ENCODE results near the gene ATP9A.

The ATP9A gene

GRCh38 chr20:51667002-51667408, 101.2 kb downstream of the ATP9A start (continued):
- TF ChIP-seq ZNF26 (tag by site-specific recombination; IDR thresholded peaks at IDR 0.05) (no peak), ZSCAN30 (tag by site-specific recombination; IDR thresholded peaks at IDR 0.05) (no peak), IKZF3 (tag by site-specific recombination; IDR thresholded peaks at IDR 0.05) (no peak), ZNF366 (tag by site-specific recombination; conservative IDR thresholded peaks at IDR 0.05) (no peak), ZNF24 (tag by site-specific recombination; IDR thresholded peaks at IDR 0.05) (no peak), MZF1 (tag by site-specific recombination; IDR thresholded peaks at IDR 0.05; ENCODE audit: borderline replicate concordance) (no peak), SP7 (tag by site-specific recombination; IDR thresholded peaks at IDR 0.05) (peak; percentile 54; the same call in 1 of the 2 replicates), ZNF701 (tag by site-specific recombination; IDR thresholded peaks at IDR 0.05) (no peak), ZNF202 (tag by site-specific recombination; IDR thresholded peaks at IDR 0.05; ENCODE audit: borderline replicate concordance) (no peak), ZBTB17 (tag by site-specific recombination; IDR thresholded peaks at IDR 0.05) (no peak), ZFP41 (tag by site-specific recombination; IDR thresholded peaks at IDR 0.05; ENCODE audit: borderline replicate concordance) (no peak), ZNF121 (tag by site-specific recombination; IDR thresholded peaks at IDR 0.05) (no peak), ZNF426 (tag by site-specific recombination; IDR thresholded peaks at IDR 0.05) (no peak), PRDM1 (tag by site-specific recombination; IDR thresholded peaks at IDR 0.05) (no peak), GFI1B (tag by site-specific recombination; IDR thresholded peaks at IDR 0.05) (no peak), PATZ1 (tag by site-specific recombination; IDR thresholded peaks at IDR 0.05) (no peak), ZFP69B (tag by site-specific recombination; IDR thresholded peaks at IDR 0.05) (no peak), ZNF398 (tag by site-specific recombination; IDR thresholded peaks at IDR 0.05) (no peak), KLF1 (tag by site-specific recombination; IDR thresholded peaks at IDR 0.05) (peak; percentile 46; the same call in 1 of the 2 replicates), ZNF514 (tag by site-specific recombination; IDR thresholded peaks at IDR 0.05) (no peak), ZNF560 (tag by site-specific recombination; IDR thresholded peaks at IDR 0.05; ENCODE audit: borderline replicate concordance) (no peak), ZNF747 (tag by site-specific recombination; IDR thresholded peaks at IDR 0.05) (no peak), ZBTB11 (tag by site-specific recombination; conservative IDR thresholded peaks at IDR 0.05; ENCODE audit: low read depth) (peak; percentile 37), ZNF596 (tag by site-specific recombination; IDR thresholded peaks at IDR 0.05) (no peak), ZNF214 (tag by site-specific recombination; IDR thresholded peaks at IDR 0.05; ENCODE audit: borderline replicate concordance) (no peak), OSR2 (tag by site-specific recombination; IDR thresholded peaks at IDR 0.05) (peak; percentile 92), ZNF155 (tag by site-specific recombination; IDR thresholded peaks at IDR 0.05) (no peak), ZBTB10 (tag by site-specific recombination; IDR thresholded peaks at IDR 0.05) (no peak), ZNF10 (tag by site-specific recombination; IDR thresholded peaks at IDR 0.05) (no peak), SP3 (tag by site-specific recombination; IDR thresholded peaks at IDR 0.05) (no peak)

Data from HEK293 (cell line).